Kidney tubule cell (primary cell): ENCODE results near the gene ZSCAN9.

Experiments used
- DNase-seq: peaks from one replicate; pipeline ENCODE4 v3.0.0-alpha.2; 2018; ENCODE audit warnings: low spot score

ZSCAN9 gene

DNA sequence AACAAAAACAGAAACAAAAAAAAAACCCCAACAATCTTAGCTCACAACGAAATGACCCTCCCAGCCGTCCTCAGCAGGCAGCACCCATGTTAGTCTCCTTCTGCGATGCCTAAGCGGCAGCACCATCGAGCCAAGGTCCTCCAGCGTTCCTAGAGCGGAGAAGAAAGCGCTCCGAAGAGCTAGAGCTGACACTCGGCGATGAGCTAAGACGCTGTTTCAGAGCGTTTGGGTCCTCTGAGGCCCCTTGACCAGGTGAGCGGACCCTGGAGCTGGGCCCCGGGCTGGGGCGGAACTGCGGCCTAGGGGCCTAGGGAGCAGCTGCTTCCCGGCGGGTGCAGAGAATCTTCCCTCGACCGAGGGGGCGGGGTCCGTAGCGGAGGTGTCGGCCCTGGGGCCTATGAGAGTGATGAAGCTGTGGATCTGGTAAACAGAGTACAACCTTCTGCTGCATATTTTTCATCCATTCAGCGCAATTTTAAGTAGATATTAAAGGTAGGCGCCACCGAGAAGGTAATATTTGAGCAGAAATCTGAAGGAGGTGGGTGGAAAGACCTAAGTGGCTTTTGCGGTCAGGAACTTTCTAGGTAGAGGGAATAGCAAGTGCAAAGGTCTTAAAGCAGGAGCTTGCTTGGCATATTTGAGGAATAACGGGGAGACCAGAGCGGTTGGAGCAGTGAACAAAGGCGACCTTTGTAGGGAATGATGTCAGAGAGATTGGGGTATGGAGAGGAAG is 42.1 kb downstream of the ZSCAN9 start, which contains the start of gene ZSCAN26:
Gene ZSCAN26, plus strand, starts transcription at position 182 of the 733 bp plus-strand sequence. CDS start 4,777 bp downstream, outside the sequence.
- DNase-seq, result peak; percentile 88

DNA sequence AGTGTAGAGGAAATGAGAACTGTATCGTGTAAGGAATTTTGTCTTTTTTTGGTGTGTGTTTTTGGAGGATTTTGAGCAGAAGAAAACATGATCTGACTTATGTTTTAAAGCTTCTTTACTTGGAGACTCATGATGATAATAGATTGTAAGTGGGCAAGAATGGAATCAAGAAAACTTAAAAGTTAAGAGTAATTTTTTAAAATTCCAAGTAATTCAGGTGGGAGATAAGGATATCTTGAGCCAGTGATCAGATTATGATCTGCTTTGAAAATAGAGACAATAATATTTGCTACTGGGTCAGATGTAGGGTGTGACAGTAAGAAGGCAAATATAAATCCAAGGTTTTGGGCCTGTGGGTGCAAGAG is 42.6 kb downstream of the ZSCAN9 start:
- no peak for DNase-seq

DNA sequence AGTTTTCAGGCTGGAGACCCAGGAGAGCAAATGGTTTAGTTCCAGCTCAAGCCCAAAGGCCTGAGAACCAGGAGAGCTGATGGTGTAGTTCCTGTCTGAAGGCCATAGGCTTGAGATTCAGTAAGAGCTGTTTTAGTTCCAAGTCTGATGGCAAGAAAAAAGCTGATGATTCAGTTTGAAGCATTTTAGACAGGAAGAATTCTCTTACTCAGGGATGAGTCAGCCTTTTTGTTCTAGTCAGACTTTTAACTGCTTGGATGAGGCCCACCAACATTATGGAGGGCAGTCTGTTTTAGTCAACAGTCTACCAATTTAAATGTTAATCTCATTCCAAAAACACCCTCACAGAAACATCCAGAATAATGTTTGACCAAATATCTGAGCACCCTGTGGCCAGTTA is 44.4 kb downstream of the ZSCAN9 start:
- DNase-seq, result peak; percentile 94

- no peak for DNase-seq
Observed at GRCh38 chr6:28274888-28275287, 49.8 kb downstream of the ZSCAN9 start.

DNA sequence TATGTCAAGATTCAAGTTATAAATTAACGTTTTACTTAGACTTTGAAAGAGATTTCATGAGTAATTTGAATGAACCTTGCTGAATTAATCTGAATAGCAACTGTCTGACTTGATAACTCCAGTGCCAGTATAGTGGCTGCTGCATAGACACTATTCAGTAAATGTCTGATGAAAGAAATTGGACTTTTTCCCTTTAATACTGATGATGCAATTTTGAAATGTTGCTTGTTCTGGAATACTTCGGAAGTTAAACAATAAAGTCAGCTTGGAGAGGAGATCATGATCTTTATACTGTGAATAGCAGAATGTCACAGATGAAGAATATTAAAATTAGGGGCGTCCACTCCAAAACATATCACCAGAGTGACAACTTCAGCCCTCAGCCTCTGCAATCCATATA is 52.7 kb downstream of the ZSCAN9 start:
- DNase-seq, result no peak

- DNase-seq, result no peak
Observed at GRCh38 chr6:28280595-28281287, 55.7 kb downstream of the ZSCAN9 start.

DNA sequence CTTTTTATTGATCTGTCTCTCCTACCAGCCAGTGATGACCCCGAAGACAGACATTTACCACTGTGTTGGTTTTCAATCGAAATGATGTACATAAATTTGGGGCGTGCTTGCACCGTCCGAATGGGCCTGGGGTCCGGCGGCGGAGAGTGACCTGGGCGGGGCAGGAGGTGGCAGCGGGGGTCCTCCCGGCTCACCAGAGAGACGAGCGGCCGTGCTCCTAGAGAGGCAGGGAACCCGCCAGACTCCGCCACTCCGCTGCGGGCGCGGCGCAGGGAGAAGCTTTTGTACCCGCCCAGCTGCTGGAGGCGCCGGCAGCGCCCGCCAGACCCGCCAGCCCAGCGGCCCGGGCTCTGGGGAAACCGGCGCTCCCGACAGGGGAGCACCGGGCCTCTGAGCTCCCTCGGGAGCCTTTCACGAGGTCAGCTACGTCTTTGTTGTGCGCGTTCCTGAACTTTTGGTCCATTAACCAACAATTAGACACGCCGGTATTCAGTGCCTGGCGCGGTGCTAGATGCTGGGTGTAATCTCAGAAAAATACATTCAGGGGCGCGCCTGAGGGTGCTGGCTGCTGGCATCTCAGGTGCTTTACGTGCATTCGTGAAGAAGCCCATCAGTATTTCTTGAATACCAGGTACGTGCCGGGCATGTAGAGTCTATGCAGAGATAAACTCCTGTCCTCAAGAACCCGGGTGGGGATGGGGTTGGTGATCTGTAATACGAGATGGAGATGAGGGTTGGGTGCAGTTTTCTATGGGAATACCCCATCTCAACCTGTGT is 56.4 kb downstream of the ZSCAN9 start, which contains the start of gene PGBD1:
Gene PGBD1, plus strand, starts transcription at position 285 of the 777 bp plus-strand sequence. CDS start 2,242 bp downstream, outside the sequence.
- peak; percentile 75 for DNase-seq

DNA sequence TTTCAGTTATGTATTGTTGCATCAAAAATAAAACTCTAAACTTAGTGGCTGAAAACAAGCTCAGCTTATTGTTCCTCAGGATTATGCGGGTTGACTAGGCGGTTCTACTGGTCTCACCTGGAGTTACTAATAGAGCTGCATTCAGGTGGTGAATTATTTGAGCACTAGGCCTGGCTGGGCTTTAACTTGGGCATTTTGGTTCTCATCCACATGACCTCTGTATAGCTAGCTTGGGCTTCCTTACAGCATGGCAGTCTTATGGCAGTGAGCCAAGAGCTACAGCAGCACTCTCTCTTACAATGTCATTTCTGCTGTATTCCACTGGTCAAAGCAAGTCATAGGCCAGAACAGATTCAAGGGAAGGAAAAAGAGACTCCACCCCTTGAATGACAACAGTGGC is 57.9 kb downstream of the ZSCAN9 start:
- peak; percentile 5 for DNase-seq
